Suprapubic skin (tissue), 4 donors: ENCODE measurements around the gene PHPT1.

Source experiments
- CTCF ChIP-seq, 2 donors: fragments of 200-600 bp in 1 of 2; fragments of 450-650 bp in 1 of 2; sonication (generic) in 1 of 2; IDR thresholded peaks; one replicate each; pipeline ENCODE4 v1.5.1; 2016 to 2019; ENCODE audit warnings: antibody characterized with exemption in 2 of 2, mild to moderate bottlenecking in 1 of 2, moderate library complexity in 1 of 2
- EP300 ChIP-seq: sonication (generic); formaldehyde crosslinking; IDR thresholded peaks from one replicate; pipeline ENCODE4 v1.6.1; 2017; ENCODE audit warnings: antibody characterized with exemption
- POLR2A ChIP-seq, 2 donors: fragments of 450-650 bp; IDR thresholded peaks; one replicate each; pipeline ENCODE4 v1.6.1; 2017; ENCODE audit warnings: antibody characterized with exemption in 2 of 2, mild to moderate bottlenecking in 2 of 2, moderate library complexity in 2 of 2
- POLR2AphosphoS5 ChIP-seq, 3 donors: sonication (generic); formaldehyde crosslinking; IDR thresholded peaks; one replicate each; pipeline ENCODE4 v1.6.1; 2017; ENCODE audit warnings: antibody characterized with exemption in 3 of 3

GRCh38 chr9:136825295-136826187, 23.7 kb upstream of the PHPT1 start:
- TF ChIP-seq POLR2AphosphoS5 (IDR thresholded peaks at IDR 0.05) (no peak), CTCF (IDR thresholded peaks at IDR 0.05) (no peak), POLR2A (IDR thresholded peaks at IDR 0.05) (no peak), EP300 (no peak)
